Stimulated activated CD4-positive, alpha-beta T cell treated with anti-CD3 and anti-CD28 coated beads, Interleukin-12 subunit alpha, Interleukin-12 subunit beta, amount 100 ng/mL, for 24 hours (primary cell): ENCODE data around the gene SKOR2.
A peak's percentile ranks its signal among the peaks of the same experiment; 100 is the strongest.
"Not testable (repeated sequence)": the region's sequence is repeated elsewhere in the genome, so short reads cannot be mapped to it uniquely, and the experiment has no call there.

ENCODE experiments used
- DNase-seq, 2 experiments: peaks; one replicate each; pipeline ENCODE4 v3.0.0-alpha.2; 2020; ENCODE audit warnings: low read depth in 2 of 2

The SKOR2 gene

GRCh38 chr18:47191961-47192360, 59.5 kb downstream of the SKOR2 start:
- no peak for DNase-seq

- no peak for DNase-seq
Measured at GRCh38 chr18:47187721-47188120, 63.7 kb downstream of the SKOR2 start.

GRCh38 chr18:47184419-47185050, 66.9 kb downstream of the SKOR2 start:
- no peak for DNase-seq

- DNase-seq, result not testable (repeated sequence)
Measured at GRCh38 chr18:47182156-47182555, 69.3 kb downstream of the SKOR2 start.

- no peak for DNase-seq
Measured at GRCh38 chr18:47180765-47181164, 70.7 kb downstream of the SKOR2 start.

- DNase-seq, result no peak
Measured at GRCh38 chr18:47179520-47179919, 71.9 kb downstream of the SKOR2 start.

GRCh38 chr18:47175898-47176575, 75.4 kb downstream of the SKOR2 start, which contains the start of gene IER3IP1:
Gene IER3IP1 (minus strand): TSS chr18:47176364. CDS start chr18:47176277, 87 bp downstream.
- peak; percentile 78 to 93 for DNase-seq

- no peak for DNase-seq
Measured at GRCh38 chr18:47175283-47175897, 76.1 kb downstream of the SKOR2 start.

- DNase-seq, result no peak
Measured at GRCh38 chr18:47174545-47175116, 76.8 kb downstream of the SKOR2 start.

GRCh38 chr18:47172476-47172875, 79.0 kb downstream of the SKOR2 start:
- DNase-seq, result no peak

- no peak for DNase-seq
Measured at GRCh38 chr18:47168913-47169312, 82.5 kb downstream of the SKOR2 start.

GRCh38 chr18:47168509-47168908, 83.0 kb downstream of the SKOR2 start:
- no peak for DNase-seq

- no peak for DNase-seq
Measured at GRCh38 chr18:47166294-47166693, 85.2 kb downstream of the SKOR2 start.

- DNase-seq, result no peak
Measured at GRCh38 chr18:47163241-47163640, 88.2 kb downstream of the SKOR2 start.

GRCh38 chr18:47160256-47160655, 91.2 kb downstream of the SKOR2 start:
- DNase-seq, result no peak

- DNase-seq, result not testable (repeated sequence)
Measured at GRCh38 chr18:47158404-47158803, 93.1 kb downstream of the SKOR2 start.
